GM12878 (cell line): ENCODE measurements around the gene CACNA1B.

Experiments used
- HDAC6 ChIP-seq: fragments of 200-600 bp; sonication (generic); IDR thresholded peaks from one replicate; pipeline ENCODE4 v1.8.0; 2017; ENCODE audit warnings: antibody characterized with exemption; ENCODE audit not compliant: unreplicated experiment
- NBN ChIP-seq: fragments of 450-650 bp; IDR thresholded peaks from 2 replicates; pipeline ENCODE4 v1.6.1; 2016
- NRF1 ChIP-seq: conservative IDR thresholded peaks from 2 replicates; pipeline ENCODE4 v1.6.1; 2011; ENCODE audit warnings: mild to moderate bottlenecking, low read depth, low read length, improper control_type of control experiment
- POLR2A ChIP-seq: IDR thresholded peaks from 2 replicates; pipeline ENCODE4 v1.6.1; 2011; ENCODE audit warnings: low read depth, mild to moderate bottlenecking, low read length
- TF ChIP-seq, protein P1 (sequence below), 3 experiments: IDR thresholded peaks in 2 of 3; conservative IDR thresholded peaks in 1 of 3; 2 replicates each; pipeline ENCODE4 v1.5.1; 2011; ENCODE audit warnings: low read depth in 3 of 3, low read length in 3 of 3, mild to moderate bottlenecking in 3 of 3, control low read depth in 2 of 3, moderate library complexity in 2 of 3, inconsistent platforms in 1 of 3, mixed read lengths in 1 of 3; ENCODE audit not compliant: control insufficient read depth in 2 of 3, insufficient read depth in 1 of 3; ENCODE audit errors: extremely low read depth in 1 of 3
- TF ChIP-seq, protein P2 (sequence below): fragments of 450-650 bp; IDR thresholded peaks from 2 replicates; pipeline ENCODE4 v1.6.1; 2016; ENCODE audit warnings: mild to moderate bottlenecking

- TF ChIP-seq NRF1 (no peak), NBN (no peak), POLR2A (no peak), HDAC6 (no peak)
- TF ChIP-seq, protein P1, sequence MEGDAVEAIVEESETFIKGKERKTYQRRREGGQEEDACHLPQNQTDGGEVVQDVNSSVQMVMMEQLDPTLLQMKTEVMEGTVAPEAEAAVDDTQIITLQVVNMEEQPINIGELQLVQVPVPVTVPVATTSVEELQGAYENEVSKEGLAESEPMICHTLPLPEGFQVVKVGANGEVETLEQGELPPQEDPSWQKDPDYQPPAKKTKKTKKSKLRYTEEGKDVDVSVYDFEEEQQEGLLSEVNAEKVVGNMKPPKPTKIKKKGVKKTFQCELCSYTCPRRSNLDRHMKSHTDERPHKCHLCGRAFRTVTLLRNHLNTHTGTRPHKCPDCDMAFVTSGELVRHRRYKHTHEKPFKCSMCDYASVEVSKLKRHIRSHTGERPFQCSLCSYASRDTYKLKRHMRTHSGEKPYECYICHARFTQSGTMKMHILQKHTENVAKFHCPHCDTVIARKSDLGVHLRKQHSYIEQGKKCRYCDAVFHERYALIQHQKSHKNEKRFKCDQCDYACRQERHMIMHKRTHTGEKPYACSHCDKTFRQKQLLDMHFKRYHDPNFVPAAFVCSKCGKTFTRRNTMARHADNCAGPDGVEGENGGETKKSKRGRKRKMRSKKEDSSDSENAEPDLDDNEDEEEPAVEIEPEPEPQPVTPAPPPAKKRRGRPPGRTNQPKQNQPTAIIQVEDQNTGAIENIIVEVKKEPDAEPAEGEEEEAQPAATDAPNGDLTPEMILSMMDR (IDR thresholded peaks at IDR 0.05 in 2 of 3, conservative IDR thresholded peaks at IDR 0.05 in 1 of 3; ENCODE audit: control insufficient read depth in 2 of 3, extremely low read depth in 1 of 3, insufficient read depth in 1 of 3, low read depth in 3 of 3, low read length in 3 of 3), result no peak
- TF ChIP-seq, protein P2, sequence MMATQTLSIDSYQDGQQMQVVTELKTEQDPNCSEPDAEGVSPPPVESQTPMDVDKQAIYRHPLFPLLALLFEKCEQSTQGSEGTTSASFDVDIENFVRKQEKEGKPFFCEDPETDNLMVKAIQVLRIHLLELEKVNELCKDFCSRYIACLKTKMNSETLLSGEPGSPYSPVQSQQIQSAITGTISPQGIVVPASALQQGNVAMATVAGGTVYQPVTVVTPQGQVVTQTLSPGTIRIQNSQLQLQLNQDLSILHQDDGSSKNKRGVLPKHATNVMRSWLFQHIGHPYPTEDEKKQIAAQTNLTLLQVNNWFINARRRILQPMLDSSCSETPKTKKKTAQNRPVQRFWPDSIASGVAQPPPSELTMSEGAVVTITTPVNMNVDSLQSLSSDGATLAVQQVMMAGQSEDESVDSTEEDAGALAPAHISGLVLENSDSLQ, result no peak
Observed at GRCh38 chr9:137834846-137835546, 42.6 kb upstream of the CACNA1B start.
